Panc1 (cell line): ENCODE measurements around the gene REPIN1.

Experiments
- CTCF ChIP-seq: fragments of 450-650 bp; IDR thresholded peaks from 2 replicates; pipeline ENCODE4 v1.5.1; 2017; ENCODE audit warnings: mild to moderate bottlenecking
- POLR2AphosphoS5 ChIP-seq: IDR thresholded peaks from 2 replicates; pipeline ENCODE4 v1.6.1; 2012; ENCODE audit warnings: mild to moderate bottlenecking, low read depth, low read length, moderate library complexity
- REST ChIP-seq, 2 experiments: IDR thresholded peaks; 2 replicates each; pipeline ENCODE4 v1.6.1; 2011 to 2012; ENCODE audit warnings: low read depth in 2 of 2, control low read depth in 1 of 2, low read length in 1 of 2, mild to moderate bottlenecking in 1 of 2, moderate library complexity in 1 of 2; ENCODE audit not compliant: insufficient read depth in 1 of 2
- SIN3A ChIP-seq: IDR thresholded peaks from 2 replicates; pipeline ENCODE4 v1.6.1; 2012; ENCODE audit warnings: low read depth, mild to moderate bottlenecking, low read length, moderate library complexity, borderline replicate concordance; ENCODE audit not compliant: insufficient read depth
- TCF7L2 ChIP-seq: IDR thresholded peaks from 2 replicates; pipeline ENCODE4 v1.6.1; 2011; ENCODE audit warnings: mild to moderate bottlenecking, low read depth, low read length, inconsistent platforms

- TF ChIP-seq CTCF (no peak), POLR2AphosphoS5 (no peak), SIN3A (no peak), REST (IDR thresholded peaks at IDR 0.05; ENCODE audit: insufficient read depth in 1 of 2, low read depth in 2 of 2, low read length in 1 of 2) (no peak), TCF7L2 (no peak)
Measured at GRCh38 chr7:150382123-150382843, 13.7 kb downstream of the REPIN1 start.
